WERI-Rb-1 (cell line): ENCODE results near the gene R3HDM4.

ENCODE experiments used
- DNase-seq: peaks from one replicate; pipeline ENCODE4 v3.0.0-alpha.2; 2020
- H3K27ac ChIP-seq: fragments of 250-450 bp; sonication (Bioruptor Pico); 2 replicates; pipeline ENCODE4 v1.5.1; 2020; ENCODE audit warnings: mild to moderate bottlenecking, moderate library complexity
- H3K27me3 ChIP-seq: fragments of 250-450 bp; sonication (Bioruptor Pico); 2 replicates; pipeline ENCODE4 v1.5.1; 2021; ENCODE audit warnings: mild to moderate bottlenecking, low read depth, moderate library complexity; ENCODE audit not compliant: insufficient read depth, severe bottlenecking
- H3K36me3 ChIP-seq: fragments of 250-450 bp; sonication (Bioruptor Pico); 2 replicates; pipeline ENCODE4 v1.5.1; 2020; ENCODE audit warnings: mild to moderate bottlenecking, moderate library complexity
- H3K4me3 ChIP-seq: 2 replicates; pipeline ENCODE4 v1.5.1; 2011; ENCODE audit warnings: low read depth, mild to moderate bottlenecking, control low read depth, low read length
- H3K9me3 ChIP-seq: fragments of 250-450 bp; sonication (Bioruptor Pico); 2 replicates; pipeline ENCODE4 v1.5.1; 2021; ENCODE audit warnings: mild to moderate bottlenecking, moderate library complexity; ENCODE audit not compliant: severe bottlenecking
- CTCF ChIP-seq: IDR thresholded peaks from 2 replicates; pipeline ENCODE4 v1.5.1; 2011; ENCODE audit warnings: low read depth, mild to moderate bottlenecking, control low read depth, inconsistent platforms, low read length

Gene R3HDM4

GRCh38 chr19:872266-872951, 40.6 kb downstream of the R3HDM4 start:
- Histone ChIP-seq H3K27ac (peak overlapping the region; percentile 29; the same call in 1 of the 2 replicates), H3K36me3 (peaks cover 74% of the 10 kb centered on the region), H3K9me3 (no peaks in the 10 kb centered on the region), H3K4me3 (no peak overlapping the region), H3K27me3 (no peaks in the 10 kb centered on the region)
- peak; percentile 74 for DNase-seq
- no peak for TF ChIP-seq CTCF

- H3K27ac ChIP-seq: peak overlapping the region; percentile 29; the same call in 1 of the 2 replicates
- H3K27me3 ChIP-seq: no peaks in the 10 kb centered on the region
- H3K4me3 ChIP-seq: no peak overlapping the region
- peaks cover 70% of the 10 kb centered on the region for H3K36me3 ChIP-seq
- no peak for TF ChIP-seq CTCF
- no peaks in the 10 kb centered on the region for H3K9me3 ChIP-seq
- DNase-seq: no peak
Measured at GRCh38 chr19:871446-872265, 41.4 kb downstream of the R3HDM4 start.

- H3K36me3 ChIP-seq: peaks cover 67% of the 10 kb centered on the region
- no peaks in the 10 kb centered on the region for H3K9me3 ChIP-seq
- H3K27me3 ChIP-seq: no peaks in the 10 kb centered on the region
- DNase-seq: no peak
- no peak for TF ChIP-seq CTCF
- no peak overlapping the region for H3K27ac ChIP-seq
- H3K4me3 ChIP-seq: no peak overlapping the region
Measured at GRCh38 chr19:870963-871401, 42.0 kb downstream of the R3HDM4 start.

- H3K9me3 ChIP-seq: no peaks in the 10 kb centered on the region
- H3K36me3 ChIP-seq: peaks cover 65% of the 10 kb centered on the region
- H3K27ac ChIP-seq: no peak overlapping the region
- no peak for DNase-seq
- H3K27me3 ChIP-seq: no peaks in the 10 kb centered on the region
- no peak for TF ChIP-seq CTCF
- no peak overlapping the region for H3K4me3 ChIP-seq
Measured at GRCh38 chr19:870314-870713, 42.7 kb downstream of the R3HDM4 start.

- DNase-seq: no peak
- no peak for TF ChIP-seq CTCF
- H3K9me3 ChIP-seq: no peaks in the 10 kb centered on the region
- H3K27me3 ChIP-seq: no peaks in the 10 kb centered on the region
- H3K36me3 ChIP-seq: peaks cover 59% of the 10 kb centered on the region
- H3K4me3 ChIP-seq: no peak overlapping the region
- no peak overlapping the region for H3K27ac ChIP-seq
Measured at GRCh38 chr19:869245-870177, 43.5 kb downstream of the R3HDM4 start.
